ENCODE results near the gene PDE8A. TPM values are rescaled to one million over a fixed set of nuclear protein-coding genes. Genes with fewer than 3 reads are reported as not detected.
A peak's percentile ranks its signal among the peaks of the same experiment; 100 is the strongest.

PDE8A gene
- total and polyA plus RNA-seq, 12 donors = 10.9 to 46.7 (median 17.4) TPM

DNA sequence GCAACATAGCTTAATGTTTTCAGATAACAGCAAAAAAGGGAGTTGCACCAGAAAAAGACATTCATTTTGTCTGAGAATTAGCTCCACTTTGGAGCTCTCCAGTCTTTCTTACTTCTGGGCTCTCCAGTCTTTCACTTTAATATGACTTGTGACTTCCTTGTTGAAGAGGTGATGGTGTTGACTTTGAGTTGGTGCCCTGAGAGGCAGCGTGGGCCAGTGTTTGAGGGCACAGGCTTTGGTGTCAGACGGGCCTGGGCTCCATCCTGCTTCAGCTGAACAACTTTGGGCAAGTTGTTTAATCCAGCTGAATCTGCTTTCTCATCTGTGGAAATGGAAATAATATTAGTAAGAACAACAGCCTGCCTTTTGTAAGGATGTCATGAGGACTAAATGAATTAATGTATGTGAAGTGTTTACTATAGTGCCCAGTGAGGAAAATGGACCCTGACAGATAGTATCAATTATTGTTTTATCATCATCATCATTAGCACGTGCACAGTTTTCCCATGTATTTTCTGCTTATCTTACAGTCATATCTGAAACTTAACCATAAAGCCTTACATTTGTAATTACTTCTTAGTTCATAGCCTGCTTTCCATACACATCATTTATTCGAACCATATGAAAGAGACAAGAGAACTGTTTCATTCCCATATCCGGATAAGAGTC lies 108.4 kb downstream of the PDE8A start:
- H3K4me3 ChIP-seq = no peak overlapping the region
- peaks cover 0 to 97% (median 38%) of the 10 kb centered on the region in 9 donors for H3K36me3 ChIP-seq
- no peaks in the 10 kb centered on the region for H3K27me3 ChIP-seq
- DNase-seq (no peak), ATAC-seq (no peak)
- no peaks in the 10 kb centered on the region for H3K9me3 ChIP-seq
- H3K27ac ChIP-seq = no peak overlapping the region
- intact Hi-C loops (cut with DNase I) = no loop called here
- H3K4me1 ChIP-seq = no peaks in the 10 kb centered on the region
- TF ChIP-seq, protein P1, sequence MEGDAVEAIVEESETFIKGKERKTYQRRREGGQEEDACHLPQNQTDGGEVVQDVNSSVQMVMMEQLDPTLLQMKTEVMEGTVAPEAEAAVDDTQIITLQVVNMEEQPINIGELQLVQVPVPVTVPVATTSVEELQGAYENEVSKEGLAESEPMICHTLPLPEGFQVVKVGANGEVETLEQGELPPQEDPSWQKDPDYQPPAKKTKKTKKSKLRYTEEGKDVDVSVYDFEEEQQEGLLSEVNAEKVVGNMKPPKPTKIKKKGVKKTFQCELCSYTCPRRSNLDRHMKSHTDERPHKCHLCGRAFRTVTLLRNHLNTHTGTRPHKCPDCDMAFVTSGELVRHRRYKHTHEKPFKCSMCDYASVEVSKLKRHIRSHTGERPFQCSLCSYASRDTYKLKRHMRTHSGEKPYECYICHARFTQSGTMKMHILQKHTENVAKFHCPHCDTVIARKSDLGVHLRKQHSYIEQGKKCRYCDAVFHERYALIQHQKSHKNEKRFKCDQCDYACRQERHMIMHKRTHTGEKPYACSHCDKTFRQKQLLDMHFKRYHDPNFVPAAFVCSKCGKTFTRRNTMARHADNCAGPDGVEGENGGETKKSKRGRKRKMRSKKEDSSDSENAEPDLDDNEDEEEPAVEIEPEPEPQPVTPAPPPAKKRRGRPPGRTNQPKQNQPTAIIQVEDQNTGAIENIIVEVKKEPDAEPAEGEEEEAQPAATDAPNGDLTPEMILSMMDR (IDR thresholded peaks at IDR 0.05) = no peak
- 88 to 89% methylated on average over 5 of the region's 5 CpGs for WGBS, 2 donors

DNA sequence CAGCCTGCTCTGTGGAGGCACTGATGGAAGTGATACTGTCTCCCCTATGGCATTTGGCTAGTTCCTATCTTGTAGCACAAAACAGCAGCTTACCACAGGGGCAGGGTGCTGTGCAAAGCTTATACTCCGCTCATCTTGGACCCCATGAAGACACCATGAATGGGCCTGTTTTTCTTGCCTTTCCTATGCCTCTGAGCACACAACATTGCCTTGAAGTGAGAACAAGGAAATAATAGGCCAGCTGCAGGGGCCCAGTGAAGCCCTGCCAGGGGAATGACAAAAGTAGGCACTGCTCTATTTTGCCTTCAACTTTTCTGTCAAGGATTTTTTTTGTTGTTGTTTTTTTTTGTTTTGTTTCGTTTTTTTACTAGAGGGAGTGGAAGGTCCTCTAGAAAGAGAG lies 110.3 kb downstream of the PDE8A start:
- no peaks in the 10 kb centered on the region for H3K9me3 ChIP-seq
- TF ChIP-seq, protein P1 (IDR thresholded peaks at IDR 0.05) = no peak
- no peak overlapping the region for H3K4me3 ChIP-seq
- H3K4me1 ChIP-seq = no peaks in the 10 kb centered on the region
- intact Hi-C loops (cut with DNase I) = no loop called here
- no peak for DNase-seq
- peaks cover 0 to 97% (median 35%) of the 10 kb centered on the region in 9 donors for H3K36me3 ChIP-seq
- H3K27ac ChIP-seq = no peak overlapping the region
- no peak for ATAC-seq
- H3K27me3 ChIP-seq = no peaks in the 10 kb centered on the region
- WGBS, 2 donors = 90 to 95% methylated on average over 2 of the region's 2 CpGs

DNA sequence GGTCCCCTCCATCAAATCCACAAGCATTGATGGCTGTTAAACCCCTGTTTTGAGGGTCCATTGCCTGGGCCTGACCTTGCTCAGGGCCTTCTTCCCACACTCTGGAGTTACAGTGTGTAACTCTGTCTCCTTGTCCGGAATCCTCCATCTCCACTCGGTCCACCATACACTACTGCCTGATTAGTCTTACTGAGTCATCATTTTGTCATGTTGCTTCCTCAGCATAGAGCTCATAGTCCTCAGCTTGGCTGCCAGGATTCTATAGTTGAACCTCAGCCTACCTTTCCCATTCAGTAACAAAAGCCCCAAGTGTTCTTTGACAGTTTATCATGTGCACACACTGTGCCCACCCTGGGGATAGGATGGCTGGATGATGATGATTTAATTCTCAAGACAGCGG lies 113.0 kb downstream of the PDE8A start:
- intact Hi-C loops (cut with DNase I) = no loop called here
- 93 to 94% methylated on average over 3 of the region's 3 CpGs for WGBS, 2 donors
- no peaks in the 10 kb centered on the region for H3K4me1 ChIP-seq
- H3K4me3 ChIP-seq = no peak overlapping the region
- ATAC-seq = peak in 1 of 8 donors; percentile 13
- H3K9me3 ChIP-seq = no peaks in the 10 kb centered on the region
- H3K27me3 ChIP-seq = no peaks in the 10 kb centered on the region
- peaks cover 0 to 97% (median 16%) of the 10 kb centered on the region in 9 donors for H3K36me3 ChIP-seq
- TF ChIP-seq, protein P1 (IDR thresholded peaks at IDR 0.05) = no peak
- DNase-seq = no peak
- H3K27ac ChIP-seq = no peak overlapping the region

DNA sequence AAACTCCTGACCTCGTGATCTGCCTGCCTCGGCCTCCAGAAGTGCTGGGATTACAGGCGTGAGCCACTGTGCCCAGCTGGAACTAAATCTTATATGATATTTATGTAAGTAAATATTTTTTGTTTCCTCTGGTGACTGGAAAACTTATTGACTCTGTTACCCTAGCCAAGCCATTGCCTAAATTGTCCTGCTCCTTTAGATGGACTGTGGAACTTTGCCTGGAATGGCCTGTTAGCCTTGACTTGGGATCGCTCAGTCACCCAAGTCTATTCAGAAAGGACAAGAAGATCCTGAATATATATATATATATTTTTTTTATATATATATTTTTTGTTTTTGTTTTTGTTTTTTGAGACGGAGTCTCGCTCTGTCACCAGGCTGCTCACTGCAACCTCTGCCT lies 113.9 kb downstream of the PDE8A start:
- H3K9me3 ChIP-seq = no peaks in the 10 kb centered on the region
- ATAC-seq = no peak
- 83 to 97% methylated on average over 6 of the region's 6 CpGs for WGBS, 2 donors
- TF ChIP-seq, protein P1 (IDR thresholded peaks at IDR 0.05) = no peak
- no peak overlapping the region for H3K27ac ChIP-seq
- H3K4me1 ChIP-seq = no peaks in the 10 kb centered on the region
- H3K4me3 ChIP-seq = no peak overlapping the region
- no peak for DNase-seq
- intact Hi-C loops (cut with DNase I) = no loop called here
- no peaks in the 10 kb centered on the region for H3K27me3 ChIP-seq
- H3K36me3 ChIP-seq = peaks cover 0 to 97% (median 10%) of the 10 kb centered on the region in 9 donors

Measured in heart right ventricle (tissue), 16 donors.